Progenitor cell of endocrine pancreas (in vitro differentiated cells): ENCODE measurements around the gene PRL. TPM values are rescaled to one million over a fixed set of nuclear protein-coding genes. Genes with fewer than 3 reads are reported as not detected.

Experiments
- DNase-seq: peaks from one replicate; pipeline ENCODE4 v3.0.0; 2021; ENCODE audit warnings: low spot score; ENCODE audit not compliant: unreplicated experiment
- H3K27ac Mint-ChIP-seq: 2 replicates; pipeline ENCODE4 v1.8.0; 2021; ENCODE audit warnings: mild to moderate bottlenecking, moderate library complexity, mixed read lengths
- H3K27me3 Mint-ChIP-seq: 2 replicates; pipeline ENCODE4 v1.8.0; 2021; ENCODE audit warnings: mixed read lengths
- H3K36me3 Mint-ChIP-seq: 2 replicates; pipeline ENCODE4 v1.8.0; 2022; ENCODE audit warnings: mixed read lengths; ENCODE audit not compliant: insufficient read depth
- H3K4me1 Mint-ChIP-seq: 2 replicates; pipeline ENCODE4 v1.8.0; 2021; ENCODE audit warnings: low read depth, mixed read lengths
- H3K4me3 Mint-ChIP-seq: 2 replicates; pipeline ENCODE4 v1.8.0; 2021; ENCODE audit warnings: low read depth, mild to moderate bottlenecking, moderate library complexity, mixed read lengths
- H3K9me3 Mint-ChIP-seq: 2 replicates; pipeline ENCODE4 v1.8.0; 2021; ENCODE audit warnings: low read depth, mixed read lengths
- total RNA-seq: library from RNA; stranded (reverse); gene quantifications from 2 replicates; pipeline ENCODE4 v1.2.1, GENCODE V29; 2021
- TF ChIP-seq, protein P1 (sequence below): fragments of 200-600 bp; sonication (generic); IDR thresholded peaks from one replicate; pipeline ENCODE4 v1.5.0; 2021; ENCODE audit warnings: antibody characterized with exemption, mild to moderate bottlenecking; ENCODE audit not compliant: unreplicated experiment

Gene PRL
- total RNA-seq, 1 donor from 2014 or later = not detected

DNA sequence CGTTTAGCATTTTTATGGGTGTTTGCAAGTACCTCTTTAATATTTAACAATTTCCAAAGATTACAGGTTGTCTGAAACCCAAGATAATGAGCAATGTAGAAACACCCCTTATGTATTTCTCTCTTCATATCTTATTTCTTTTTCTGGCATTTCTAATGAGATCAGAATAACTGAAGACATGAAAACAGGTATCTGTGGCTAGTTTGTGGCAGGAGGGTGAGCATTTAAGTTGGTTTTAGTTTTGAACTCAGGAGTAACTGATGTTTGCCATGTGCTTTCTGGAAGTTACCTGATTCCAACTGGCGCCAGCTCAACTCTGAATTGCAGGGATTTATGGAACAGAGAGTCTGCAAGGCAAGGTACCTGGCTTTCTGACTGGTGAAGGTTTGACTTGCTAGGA, 35.4 kb upstream of the PRL start:
- Mint-ChIP-seq H3K4me1 (peaks cover 16% of the 10 kb centered on the region), H3K27ac (no peak overlapping the region), H3K27me3 (no peaks in the 10 kb centered on the region), H3K4me3 (no peak overlapping the region), H3K36me3 (no peaks in the 10 kb centered on the region), H3K9me3 (no peaks in the 10 kb centered on the region)
- no peak for DNase-seq
- TF ChIP-seq, protein P1, sequence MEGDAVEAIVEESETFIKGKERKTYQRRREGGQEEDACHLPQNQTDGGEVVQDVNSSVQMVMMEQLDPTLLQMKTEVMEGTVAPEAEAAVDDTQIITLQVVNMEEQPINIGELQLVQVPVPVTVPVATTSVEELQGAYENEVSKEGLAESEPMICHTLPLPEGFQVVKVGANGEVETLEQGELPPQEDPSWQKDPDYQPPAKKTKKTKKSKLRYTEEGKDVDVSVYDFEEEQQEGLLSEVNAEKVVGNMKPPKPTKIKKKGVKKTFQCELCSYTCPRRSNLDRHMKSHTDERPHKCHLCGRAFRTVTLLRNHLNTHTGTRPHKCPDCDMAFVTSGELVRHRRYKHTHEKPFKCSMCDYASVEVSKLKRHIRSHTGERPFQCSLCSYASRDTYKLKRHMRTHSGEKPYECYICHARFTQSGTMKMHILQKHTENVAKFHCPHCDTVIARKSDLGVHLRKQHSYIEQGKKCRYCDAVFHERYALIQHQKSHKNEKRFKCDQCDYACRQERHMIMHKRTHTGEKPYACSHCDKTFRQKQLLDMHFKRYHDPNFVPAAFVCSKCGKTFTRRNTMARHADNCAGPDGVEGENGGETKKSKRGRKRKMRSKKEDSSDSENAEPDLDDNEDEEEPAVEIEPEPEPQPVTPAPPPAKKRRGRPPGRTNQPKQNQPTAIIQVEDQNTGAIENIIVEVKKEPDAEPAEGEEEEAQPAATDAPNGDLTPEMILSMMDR = no peak

DNA sequence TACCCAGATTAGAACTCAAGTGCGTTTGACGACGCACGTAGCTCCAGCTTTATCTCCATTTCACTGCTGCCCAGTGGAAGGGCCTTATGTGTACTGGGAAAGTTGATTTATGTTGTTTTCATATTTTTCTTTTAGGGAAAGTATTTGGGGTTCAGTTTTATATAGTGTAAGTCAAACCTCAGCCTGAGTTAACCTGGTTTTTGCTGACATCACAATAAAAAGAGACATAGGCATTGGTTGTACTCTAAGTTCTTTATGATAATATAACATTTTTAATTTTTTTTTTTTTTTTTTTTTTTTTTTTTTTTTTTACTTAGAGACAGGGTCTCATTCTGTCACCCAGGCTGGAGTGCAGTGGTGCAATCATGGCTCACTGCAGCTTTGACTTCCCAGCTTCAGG, 34.1 kb upstream of the PRL start:
- Mint-ChIP-seq H3K27me3 (no peaks in the 10 kb centered on the region), H3K4me3 (no peak overlapping the region), H3K27ac (no peak overlapping the region), H3K36me3 (no peaks in the 10 kb centered on the region), H3K9me3 (no peaks in the 10 kb centered on the region), H3K4me1 (peaks cover 15% of the 10 kb centered on the region)
- TF ChIP-seq, protein P1 = no peak
- DNase-seq = no peak

DNA sequence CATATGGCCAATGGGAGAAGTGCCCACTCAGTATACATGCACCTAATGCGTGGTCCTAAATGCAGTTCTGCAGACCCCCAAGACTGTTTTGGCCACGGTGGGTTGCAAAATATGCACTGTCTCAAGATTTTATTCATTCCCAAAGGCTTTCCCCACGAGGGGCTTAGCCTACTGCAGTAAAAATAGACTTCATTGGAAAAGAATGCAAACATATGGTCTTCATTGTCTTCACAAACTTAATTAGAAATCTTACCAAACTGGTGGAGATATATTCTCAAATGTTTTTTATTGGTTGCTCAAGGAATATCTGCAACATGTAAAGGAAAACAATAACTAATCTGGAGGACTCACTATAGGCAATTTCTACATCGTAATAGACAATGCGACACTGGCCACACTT, 31.6 kb upstream of the PRL start:
- peaks cover 7% of the 10 kb centered on the region for H3K4me1 Mint-ChIP-seq
- TF ChIP-seq, protein P1 = no peak
- H3K27me3 Mint-ChIP-seq = no peaks in the 10 kb centered on the region
- no peak overlapping the region for H3K27ac Mint-ChIP-seq
- no peaks in the 10 kb centered on the region for H3K36me3 Mint-ChIP-seq
- H3K4me3 Mint-ChIP-seq = no peak overlapping the region
- H3K9me3 Mint-ChIP-seq = no peaks in the 10 kb centered on the region
- DNase-seq = no peak

DNA sequence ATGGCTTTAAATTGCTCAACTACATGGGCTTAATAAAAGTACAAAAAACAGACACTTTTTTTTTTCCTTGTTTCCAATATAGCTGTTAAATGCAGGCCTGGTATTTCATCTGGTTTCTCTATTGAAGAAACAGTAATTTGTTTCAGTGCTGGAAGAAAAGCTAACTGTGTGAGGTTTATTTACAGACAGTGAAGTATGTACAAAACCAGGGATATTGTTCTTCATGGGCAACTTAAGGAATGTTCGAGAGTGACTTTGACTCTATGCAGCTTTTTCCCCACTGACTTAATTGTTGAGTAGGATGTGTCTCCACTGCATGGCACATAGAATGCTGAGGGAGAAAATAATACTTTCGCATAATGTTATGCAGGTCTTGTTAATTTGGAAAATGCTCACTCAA, 31.0 kb upstream of the PRL start:
- TF ChIP-seq, protein P1 = no peak
- DNase-seq = no peak
- H3K4me1 Mint-ChIP-seq = peaks cover 5% of the 10 kb centered on the region
- no peak overlapping the region for H3K4me3 Mint-ChIP-seq
- no peak overlapping the region for H3K27ac Mint-ChIP-seq
- no peaks in the 10 kb centered on the region for H3K9me3 Mint-ChIP-seq
- H3K36me3 Mint-ChIP-seq = no peaks in the 10 kb centered on the region
- no peaks in the 10 kb centered on the region for H3K27me3 Mint-ChIP-seq

DNA sequence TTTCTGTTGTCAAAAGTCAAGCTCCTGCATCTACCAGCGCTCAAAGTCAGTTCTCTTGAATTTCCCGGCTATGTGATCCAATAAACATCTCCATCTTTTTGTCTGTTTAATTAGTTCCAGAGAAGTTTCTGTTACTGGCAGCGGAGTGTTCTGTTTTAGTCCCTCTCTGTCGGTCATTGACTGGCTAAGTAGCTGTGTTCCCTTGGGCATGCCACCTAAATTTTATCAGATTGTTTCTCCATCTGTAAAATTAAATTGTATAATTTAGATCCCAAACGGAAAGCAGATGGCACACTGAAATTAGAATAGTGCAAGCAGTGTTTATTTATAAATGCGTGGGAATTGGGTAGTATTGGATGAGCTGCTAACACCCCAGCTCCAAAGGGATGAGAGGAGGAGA, 29.7 kb upstream of the PRL start:
- TF ChIP-seq, protein P1 = no peak
- Mint-ChIP-seq H3K27me3 (no peaks in the 10 kb centered on the region), H3K9me3 (no peaks in the 10 kb centered on the region), H3K27ac (no peak overlapping the region), H3K36me3 (no peaks in the 10 kb centered on the region), H3K4me1 (peaks cover 7% of the 10 kb centered on the region), H3K4me3 (no peak overlapping the region)
- DNase-seq = no peak
